ENCODE data around the gene ERI3.

The ERI3 gene

GRCh38 chr1:44339731-44340130 is 15.3 kb downstream of the ERI3 start:
- no peak for DNase-seq (ENCODE audit: low read depth)
- H3K4me3 ChIP-seq (ENCODE audit: low read depth, low read length) = no peak overlapping the region
- in situ Hi-C loops (cut with HindIII; ENCODE audit: low sequenced_read_pairs) = no loop called here
- TF ChIP-seq CTCF (IDR thresholded peaks at IDR 0.05; ENCODE audit: low read depth, low read length, missing control alignments) = no peak

- TF ChIP-seq CTCF (IDR thresholded peaks at IDR 0.05; ENCODE audit: low read depth, low read length, missing control alignments) = no peak
- no peak for DNase-seq (ENCODE audit: low read depth)
- in situ Hi-C loops (cut with HindIII; ENCODE audit: low sequenced_read_pairs) = no loop called here
- no peak overlapping the region for H3K4me3 ChIP-seq (ENCODE audit: low read depth, low read length)
These were observed 16.9 kb downstream of the ERI3 start for GRCh38 chr1:44338136-44338535.

- H3K4me3 ChIP-seq (ENCODE audit: low read depth, low read length) = no peak overlapping the region
- no peak for TF ChIP-seq CTCF (IDR thresholded peaks at IDR 0.05; ENCODE audit: low read depth, low read length, missing control alignments)
- no peak for DNase-seq (ENCODE audit: low read depth)
- in situ Hi-C loops (cut with HindIII; ENCODE audit: low sequenced_read_pairs) = no loop called here
These were observed 18.4 kb downstream of the ERI3 start for GRCh38 chr1:44336668-44337067.

GRCh38 chr1:44334968-44335367 is 20.1 kb downstream of the ERI3 start:
- TF ChIP-seq CTCF (IDR thresholded peaks at IDR 0.05; ENCODE audit: low read depth, low read length, missing control alignments) = no peak
- H3K4me3 ChIP-seq (ENCODE audit: low read depth, low read length) = no peak overlapping the region
- no peak for DNase-seq (ENCODE audit: low read depth)
- in situ Hi-C loops (cut with HindIII; ENCODE audit: low sequenced_read_pairs) = no loop called here

- in situ Hi-C loops (cut with HindIII; ENCODE audit: low sequenced_read_pairs) = no loop called here
- no peak for DNase-seq (ENCODE audit: low read depth)
- H3K4me3 ChIP-seq (ENCODE audit: low read depth, low read length) = no peak overlapping the region
- no peak for TF ChIP-seq CTCF (IDR thresholded peaks at IDR 0.05; ENCODE audit: low read depth, low read length, missing control alignments)
These were observed 21.7 kb downstream of the ERI3 start for GRCh38 chr1:44333376-44333775.

GRCh38 chr1:44332505-44332904 is 22.6 kb downstream of the ERI3 start:
- DNase-seq (ENCODE audit: low read depth) = no peak
- H3K4me3 ChIP-seq (ENCODE audit: low read depth, low read length) = no peak overlapping the region
- TF ChIP-seq CTCF (IDR thresholded peaks at IDR 0.05; ENCODE audit: low read depth, low read length, missing control alignments) = no peak
- in situ Hi-C loops (cut with HindIII; ENCODE audit: low sequenced_read_pairs) = no loop called here

- H3K4me3 ChIP-seq (ENCODE audit: low read depth, low read length) = no peak overlapping the region
- in situ Hi-C loops (cut with HindIII; ENCODE audit: low sequenced_read_pairs) = no loop called here
- no peak for TF ChIP-seq CTCF (IDR thresholded peaks at IDR 0.05; ENCODE audit: low read depth, low read length, missing control alignments)
- no peak for DNase-seq (ENCODE audit: low read depth)
These were observed 24.1 kb downstream of the ERI3 start for GRCh38 chr1:44330935-44331334.
